HG02571 (cell line): Measurements from ENCODE around the gene GPHN.

Experiments
- ATAC-seq: cut with Tn5 transposase; IDR thresholded peaks from one replicate; pipeline ENCODE4 v1.9.1; 2021; ENCODE audit warnings: mild to moderate bottlenecking, moderate library complexity; ENCODE audit not compliant: unreplicated experiment

The GPHN gene

DNA sequence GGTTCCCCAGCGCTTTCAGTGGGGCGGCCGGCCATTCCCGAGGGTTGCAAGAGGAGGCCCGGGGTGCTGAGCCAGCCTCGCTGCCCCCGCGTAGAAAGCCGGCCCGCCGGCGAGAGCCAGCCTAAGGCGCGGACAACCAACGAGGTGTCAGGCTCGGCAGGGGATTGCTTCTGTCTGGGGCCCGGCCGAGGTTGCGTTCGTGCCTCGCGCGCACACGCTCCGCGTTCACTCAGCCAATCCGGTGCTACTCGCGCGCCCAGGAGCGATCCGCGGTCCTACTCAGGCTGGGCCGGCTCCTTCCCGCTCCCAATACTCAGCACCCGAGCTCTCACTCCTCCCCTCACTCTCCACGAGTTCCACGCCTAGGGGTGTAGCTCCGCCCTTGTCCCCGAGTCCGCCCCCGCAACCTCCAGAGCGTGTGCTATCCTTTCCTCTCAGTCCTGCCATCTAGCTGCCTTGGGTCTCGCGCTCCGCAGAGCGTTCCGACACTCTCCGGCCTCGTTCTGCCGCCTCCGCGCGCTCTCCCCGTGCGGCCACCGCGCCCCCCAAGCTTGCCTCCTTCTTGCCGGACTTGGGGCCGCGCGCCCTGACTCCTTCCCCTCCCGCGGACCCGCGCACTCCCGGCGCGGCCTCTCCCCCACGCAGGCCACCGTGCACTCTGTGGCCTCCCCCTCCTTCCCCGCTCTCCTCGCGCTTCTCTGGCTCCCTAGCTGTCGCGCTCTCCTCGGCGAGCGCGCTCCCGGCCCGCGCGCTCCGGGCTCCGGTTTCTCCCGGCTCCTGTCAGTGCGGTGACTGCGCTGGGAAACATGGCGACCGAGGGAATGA lies at the start of gene GPHN:
Gene GPHN (plus strand): TSS at position 426 of the 825 bp plus-strand sequence.
- ATAC-seq: peak; percentile 86

DNA sequence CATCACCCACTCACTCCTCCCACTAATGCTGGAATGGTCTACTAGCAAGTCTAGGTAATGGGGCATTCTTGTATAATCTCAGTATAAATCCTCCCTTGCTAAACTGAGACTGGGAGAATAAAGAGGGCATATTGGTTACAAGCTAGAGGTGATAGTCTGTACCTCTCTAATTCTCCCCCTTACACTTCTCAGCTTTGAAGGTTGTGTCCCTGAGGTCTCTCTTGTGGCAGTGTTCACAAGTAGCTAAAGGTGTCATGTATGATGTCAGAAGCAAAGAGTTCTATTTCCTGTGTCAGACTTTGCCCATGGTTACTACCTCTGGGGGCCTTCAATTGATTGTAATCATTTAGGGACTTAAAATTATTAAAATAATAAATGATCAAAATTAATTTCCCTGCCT lies 48.3 kb upstream of the GPHN start:
- no peak for ATAC-seq

DNA sequence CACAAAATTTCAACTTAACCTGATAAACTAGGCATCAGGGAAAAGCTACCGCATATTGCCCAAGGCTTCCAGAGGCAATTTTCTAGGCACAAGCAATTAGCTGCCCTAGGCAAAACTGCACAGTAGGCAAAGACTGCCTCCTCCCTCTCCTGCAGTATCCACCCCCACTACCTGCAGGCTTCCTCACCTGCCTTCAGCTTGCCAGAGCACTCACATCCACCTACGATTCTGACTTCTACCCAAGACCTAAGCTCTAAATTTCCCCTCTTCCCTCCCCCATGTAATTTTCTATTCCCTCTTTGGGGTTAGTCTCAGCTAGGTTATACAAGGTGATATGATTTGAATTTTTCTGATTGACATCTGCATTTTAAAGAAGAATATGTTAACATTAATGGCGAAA lies 43.7 kb upstream of the GPHN start:
- no peak for ATAC-seq

DNA sequence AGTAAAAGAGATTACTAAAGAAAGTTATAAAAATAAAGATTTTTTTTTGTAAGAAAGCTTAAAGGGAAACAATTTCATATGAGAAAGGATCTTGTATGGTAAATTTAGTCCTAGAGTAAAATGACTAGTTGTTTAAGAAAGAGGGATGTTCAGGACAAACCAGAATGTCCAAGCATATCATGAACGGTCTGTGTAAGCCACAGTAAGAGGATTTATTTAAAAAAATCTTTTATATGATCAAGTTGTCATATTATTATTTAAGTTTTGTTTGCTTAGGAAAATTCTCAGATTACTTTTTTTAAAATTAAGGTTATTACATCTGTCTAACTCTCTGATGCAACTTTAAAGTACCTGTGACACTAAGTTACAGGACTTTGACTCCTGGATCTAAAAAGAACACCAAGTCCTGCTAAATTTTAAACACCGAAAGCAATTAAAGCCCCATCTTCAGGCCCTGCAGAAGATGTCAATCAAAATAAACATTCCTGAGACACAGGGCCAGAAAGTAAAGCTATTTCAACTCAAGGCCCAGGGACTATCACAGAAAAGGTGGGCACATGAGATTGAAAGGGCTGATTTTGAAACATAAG lies 39.1 kb upstream of the GPHN start:
- no peak for ATAC-seq

DNA sequence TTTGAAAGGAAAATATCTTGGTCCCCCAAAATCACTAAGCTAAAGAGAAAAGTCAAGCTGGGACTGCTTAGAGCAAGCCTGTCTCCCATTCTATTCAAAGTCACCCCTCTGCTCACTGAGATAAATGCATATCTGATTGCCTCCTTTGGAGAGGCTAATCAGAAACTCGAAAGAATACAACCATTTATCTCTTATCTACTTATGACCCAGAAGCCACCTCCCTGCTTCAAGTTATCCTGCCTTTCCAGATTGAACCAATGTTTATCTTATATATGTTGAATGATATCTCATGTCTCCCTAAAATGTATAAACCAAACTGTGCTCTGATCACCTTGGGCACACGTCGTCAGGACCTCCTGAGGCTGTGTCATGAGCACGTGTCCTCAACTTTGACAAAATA lies 36.4 kb upstream of the GPHN start:
- no peak for ATAC-seq

DNA sequence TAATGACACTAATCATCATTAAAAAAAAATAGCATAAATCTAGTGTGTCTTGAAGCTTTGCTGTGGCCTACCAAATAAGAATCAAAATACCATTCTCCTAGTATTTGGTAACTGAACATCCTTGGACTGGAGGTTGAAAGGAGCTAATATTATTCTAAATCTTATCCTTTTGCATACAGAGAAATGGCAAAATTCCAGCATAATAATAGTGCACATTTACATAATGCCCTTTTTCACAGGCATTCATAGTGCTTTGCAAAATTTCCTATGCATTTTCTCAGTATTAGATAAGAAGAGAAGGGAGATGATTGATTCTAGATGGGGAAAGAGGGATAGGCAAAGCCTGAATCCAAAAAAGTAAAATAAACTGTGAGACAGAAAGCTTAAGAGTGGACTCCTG lies 35.7 kb upstream of the GPHN start:
- ATAC-seq: no peak

DNA sequence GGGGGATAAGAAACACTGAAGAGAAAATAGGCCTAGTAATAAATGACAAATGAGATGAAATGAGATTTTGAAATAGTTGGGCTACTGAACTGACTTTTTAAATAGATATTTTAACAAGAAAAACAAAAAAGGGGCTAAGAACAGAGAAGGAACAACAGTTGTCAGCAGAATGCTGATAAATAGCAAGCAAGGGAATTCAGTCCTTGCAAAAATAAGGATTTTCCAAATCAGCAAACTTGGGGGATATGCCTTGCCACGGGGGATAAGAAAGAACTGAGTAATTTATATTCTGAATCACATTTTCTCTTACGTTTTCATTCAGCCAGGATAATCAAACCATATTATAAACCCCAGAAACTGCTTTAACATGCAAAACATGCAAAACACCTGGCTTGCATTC lies 34.7 kb upstream of the GPHN start:
- ATAC-seq: no peak

DNA sequence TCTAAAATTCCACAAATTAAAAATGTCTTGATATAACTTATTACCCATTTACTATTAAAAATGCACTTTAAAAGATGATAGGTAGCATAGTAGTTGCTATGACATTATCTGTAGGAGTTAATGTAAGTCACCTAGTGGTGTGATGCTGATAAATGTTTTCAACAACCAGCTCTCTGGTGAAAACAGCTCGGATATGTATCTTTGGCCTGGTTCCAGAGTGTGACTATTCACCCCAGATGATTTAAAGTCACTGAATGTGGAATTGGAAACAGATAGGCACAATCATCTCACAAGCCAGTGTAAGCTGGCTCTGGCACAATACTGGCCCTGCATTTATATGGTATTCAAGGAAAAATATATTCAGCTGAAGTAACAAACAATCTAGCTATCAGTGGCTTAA lies 31.0 kb upstream of the GPHN start:
- no peak for ATAC-seq

DNA sequence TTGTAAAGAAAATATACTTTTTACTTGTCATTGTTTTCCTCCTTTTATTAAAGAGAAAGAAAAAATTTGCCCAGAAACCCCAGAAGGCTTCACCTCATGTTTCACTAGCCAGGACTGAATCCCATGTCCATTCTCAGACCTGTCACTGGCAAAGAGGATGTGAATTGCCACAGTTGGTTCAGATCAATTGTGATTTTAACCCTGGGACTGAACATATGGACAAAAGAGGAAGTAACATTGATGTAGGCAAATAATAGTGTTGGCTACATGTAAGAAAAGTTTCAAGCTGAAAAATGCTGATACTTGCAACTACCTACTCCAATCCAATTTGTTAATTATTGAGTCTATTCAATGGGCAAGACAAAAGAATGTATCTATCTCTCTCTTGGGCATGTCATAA lies 30.4 kb upstream of the GPHN start:
- no peak for ATAC-seq

DNA sequence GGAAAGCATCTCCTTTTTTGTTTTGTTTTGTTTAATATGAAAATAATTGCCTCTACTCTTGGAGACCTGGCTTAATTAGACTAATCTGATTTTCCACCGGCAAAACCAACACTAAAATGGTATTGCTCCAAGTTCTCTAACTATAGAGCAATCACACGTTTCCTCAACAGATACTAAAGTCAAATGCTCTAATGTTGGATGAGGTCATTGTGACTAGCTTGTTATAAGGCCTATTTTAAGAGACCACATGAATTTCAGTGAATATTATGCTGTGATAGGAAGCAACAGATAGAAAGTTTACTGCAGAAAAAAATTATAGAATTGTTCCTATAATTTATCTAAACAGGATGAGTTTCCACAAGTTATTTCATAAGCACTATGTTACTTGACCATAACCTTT lies 25.1 kb upstream of the GPHN start:
- no peak for ATAC-seq

DNA sequence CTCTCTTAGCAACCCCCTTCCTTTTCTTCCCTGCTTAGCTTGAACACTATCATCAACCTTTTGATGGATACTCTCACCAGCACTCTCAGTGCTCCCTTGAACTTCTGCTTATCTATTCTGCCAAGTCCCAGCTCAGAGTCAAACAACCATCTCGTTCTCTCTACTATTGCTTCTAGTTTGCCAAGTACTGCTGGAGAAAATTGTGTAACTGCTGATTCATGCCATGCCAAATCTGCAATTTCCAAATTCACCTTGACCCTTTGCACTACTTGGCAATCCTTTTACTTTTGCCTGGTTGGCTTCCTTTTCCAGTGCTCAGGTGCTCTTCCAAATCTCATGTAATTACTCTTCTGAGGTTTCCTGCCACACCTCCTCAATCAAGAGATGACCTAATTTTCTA lies 24.6 kb upstream of the GPHN start:
- no peak for ATAC-seq

DNA sequence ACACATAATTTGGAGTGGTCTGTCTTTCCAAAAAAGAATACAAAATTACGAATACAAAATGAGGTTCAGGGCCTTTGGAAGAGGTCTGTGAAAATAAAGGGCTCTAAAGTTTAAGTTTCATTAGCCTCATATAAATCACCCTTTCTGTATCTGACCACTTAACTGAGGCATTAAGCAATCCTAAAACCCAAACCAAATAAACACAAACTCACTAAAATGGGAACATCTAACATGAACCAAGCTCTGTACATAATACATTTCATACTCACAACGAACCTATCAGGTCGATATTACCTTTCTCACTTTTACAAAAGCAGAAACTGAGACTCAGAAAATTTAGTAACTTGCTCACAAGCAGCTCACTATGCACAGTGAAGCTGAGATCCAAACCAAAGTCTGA lies 22.9 kb upstream of the GPHN start:
- no peak for ATAC-seq

DNA sequence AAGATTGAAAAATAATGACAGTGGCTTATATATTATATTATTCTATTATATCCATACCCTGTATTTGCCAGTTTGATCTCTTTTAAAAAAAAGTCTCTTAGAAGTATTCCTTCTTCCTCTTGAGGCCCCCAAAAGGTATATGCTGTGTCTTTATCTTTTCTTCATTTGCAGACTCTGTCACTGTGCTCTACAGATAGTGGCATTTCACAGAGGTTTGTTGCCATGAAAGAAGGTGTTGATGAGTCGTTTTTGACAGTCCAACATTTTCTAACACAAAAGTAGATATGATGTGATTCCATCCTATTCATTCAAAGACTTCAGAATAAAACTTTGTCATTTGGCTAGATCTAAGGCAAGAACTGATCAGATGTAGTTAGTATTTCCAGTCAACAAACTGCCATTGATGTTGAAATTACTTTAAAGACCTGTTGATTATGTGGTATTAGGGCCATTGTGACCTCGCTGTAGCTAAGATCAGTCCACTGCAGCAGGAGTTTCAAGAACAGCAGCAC lies 22.0 kb upstream of the GPHN start, which contains the start of gene CCDC196:
Gene CCDC196 (plus strand): TSS at position 462 of the 512 bp plus-strand sequence. CDS start 132 bp downstream, outside the sequence.
- ATAC-seq: no peak

DNA sequence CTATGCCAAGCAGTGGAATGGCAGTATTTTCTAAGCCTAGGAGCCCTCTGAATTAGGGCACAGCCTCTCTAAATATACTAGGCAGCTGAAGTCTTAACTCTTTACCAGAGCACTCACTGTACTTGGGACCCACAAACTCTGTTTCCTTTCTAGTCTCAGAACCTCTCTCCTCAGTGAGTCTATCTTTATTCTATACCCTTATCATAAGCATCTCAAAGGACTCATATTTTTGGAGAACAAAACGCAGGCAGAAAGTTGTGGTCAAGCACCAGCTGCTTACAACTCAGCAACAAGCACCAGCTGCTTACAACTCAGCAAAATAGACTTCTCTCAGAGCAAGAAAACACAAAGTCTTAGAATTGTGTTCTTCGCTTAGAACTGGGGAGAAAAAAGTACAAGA lies 20.8 kb upstream of the GPHN start:
- ATAC-seq: no peak

DNA sequence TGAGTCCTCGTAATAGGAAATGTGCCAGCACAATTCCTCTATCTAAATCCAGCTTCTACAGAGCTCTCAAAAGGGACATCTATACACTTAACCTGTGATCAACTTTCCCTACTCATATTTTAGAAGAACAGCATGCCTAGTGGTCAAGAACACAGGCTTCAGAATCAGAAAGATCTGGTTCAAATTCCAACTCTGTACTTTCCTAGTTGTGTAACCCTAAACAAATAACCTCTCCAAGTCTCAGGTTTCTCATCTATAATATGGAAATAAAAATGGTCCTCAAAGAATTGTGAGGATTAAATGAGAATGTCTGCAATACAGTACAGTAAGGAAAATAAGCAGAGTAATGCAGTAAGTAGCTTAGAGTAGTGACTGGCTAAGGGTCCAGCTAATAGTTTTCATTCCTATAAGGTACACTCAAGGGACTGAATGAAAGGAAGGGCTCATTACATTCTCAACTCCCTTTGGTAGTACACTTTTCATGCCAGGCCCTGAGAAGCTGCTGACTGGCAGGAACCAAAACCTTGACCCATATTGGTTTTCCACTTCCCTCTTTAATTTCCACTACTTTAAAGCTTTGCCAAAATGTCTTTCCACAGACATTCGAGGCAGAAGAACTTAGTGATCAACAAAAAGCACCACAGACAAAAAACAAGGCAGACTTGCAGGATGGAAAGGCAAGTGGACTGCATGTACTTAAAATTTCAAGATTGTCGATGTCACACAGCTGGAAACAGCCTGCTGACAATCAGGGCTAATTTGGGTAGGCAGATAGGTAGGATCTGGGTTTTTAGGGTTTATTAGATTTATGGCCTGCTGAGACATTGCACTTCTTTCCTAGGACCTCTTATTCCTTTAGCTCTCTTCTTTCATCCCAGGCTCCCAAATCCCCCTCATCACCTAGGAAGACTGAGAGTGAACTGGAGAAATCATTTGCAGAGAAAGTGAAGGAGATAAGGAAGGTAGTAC lies 17.5 kb upstream of the GPHN start:
- no peak for ATAC-seq

DNA sequence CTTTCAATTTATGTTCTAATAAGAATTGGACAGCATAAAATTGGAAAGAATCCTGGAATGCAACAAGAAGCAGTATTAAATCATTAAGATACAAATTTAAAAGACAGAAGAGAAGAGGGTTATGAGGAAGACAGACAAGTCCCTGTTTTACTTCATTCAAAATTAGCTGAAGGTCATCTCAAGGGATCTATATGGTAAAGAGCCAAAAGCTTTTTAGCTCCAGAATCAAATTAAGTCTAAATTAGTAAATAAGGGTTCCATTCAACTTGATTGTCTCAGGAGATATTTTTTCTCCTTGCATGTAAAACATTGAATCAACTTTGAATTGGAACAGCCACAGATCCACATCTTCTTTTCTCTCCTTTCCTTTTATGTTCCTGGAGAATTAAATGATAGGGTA lies 14.2 kb upstream of the GPHN start:
- no peak for ATAC-seq

DNA sequence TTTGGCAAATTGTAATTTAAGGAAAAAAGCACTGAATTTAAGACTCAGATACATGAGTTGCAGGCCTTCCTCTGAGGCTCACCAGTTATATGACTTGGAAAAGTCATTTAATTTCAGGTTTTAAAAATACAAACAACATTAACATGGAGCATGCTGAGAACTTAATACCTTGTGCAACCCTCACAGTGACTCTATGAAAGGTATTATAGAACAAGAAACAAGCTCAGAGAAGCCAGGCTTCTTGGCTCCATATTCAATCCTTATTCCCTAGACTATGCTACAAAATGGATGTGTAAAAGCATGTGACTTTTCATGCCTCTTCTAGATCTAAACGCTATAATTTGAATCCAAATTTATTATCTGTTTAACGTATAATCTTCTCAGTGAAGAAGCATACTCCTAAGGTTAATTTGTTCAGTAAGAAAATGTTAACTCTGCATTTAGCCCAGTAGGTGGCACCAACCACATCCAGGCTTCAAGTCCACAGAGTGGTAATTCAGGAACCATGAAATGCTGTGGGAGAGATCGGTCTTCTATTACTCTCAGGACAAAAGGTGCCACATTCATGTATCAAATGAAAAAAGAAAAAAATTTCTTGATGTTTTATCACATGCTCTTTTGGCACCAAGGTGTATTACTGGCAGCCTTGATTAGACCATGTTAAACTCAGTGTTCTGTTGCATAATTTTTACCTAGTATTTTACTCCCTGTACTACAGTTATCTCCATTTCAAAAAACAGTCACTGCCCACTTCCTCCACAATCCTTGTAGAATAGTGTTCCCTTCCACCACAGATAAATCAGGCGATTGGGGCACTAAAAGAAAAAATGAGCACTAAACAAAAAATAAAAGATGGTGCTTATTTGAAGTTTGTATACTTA lies 12.5 kb upstream of the GPHN start:
- ATAC-seq: no peak

DNA sequence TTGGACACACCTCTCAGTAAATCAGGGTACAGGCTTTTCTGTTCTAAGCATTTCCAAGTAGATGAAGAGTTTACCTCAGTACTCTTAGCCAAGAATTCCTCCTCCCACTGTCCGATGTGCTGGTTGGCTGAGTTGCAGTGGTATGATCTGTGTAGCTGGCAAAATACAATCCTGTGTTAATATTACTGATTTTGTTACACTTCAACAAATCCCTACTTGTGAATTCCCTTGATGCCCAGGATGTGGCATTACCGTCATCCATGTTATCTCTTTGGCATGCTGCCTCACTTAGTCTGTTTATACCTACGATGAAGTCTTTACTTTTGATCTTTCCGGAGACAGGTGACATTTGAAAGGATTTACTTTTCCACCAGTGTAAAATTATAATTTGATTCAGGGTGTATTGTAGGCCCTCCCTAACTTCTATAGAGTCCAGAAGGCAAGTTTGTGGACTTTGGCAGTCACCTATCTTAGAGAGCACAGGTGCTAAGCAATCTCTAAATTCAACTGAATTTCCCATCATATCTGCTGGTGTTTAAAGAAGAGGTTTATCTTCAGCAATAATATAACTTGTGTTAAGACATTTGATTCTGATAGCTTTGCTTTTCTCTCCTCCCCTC lies 11.6 kb upstream of the GPHN start:
- no peak for ATAC-seq

DNA sequence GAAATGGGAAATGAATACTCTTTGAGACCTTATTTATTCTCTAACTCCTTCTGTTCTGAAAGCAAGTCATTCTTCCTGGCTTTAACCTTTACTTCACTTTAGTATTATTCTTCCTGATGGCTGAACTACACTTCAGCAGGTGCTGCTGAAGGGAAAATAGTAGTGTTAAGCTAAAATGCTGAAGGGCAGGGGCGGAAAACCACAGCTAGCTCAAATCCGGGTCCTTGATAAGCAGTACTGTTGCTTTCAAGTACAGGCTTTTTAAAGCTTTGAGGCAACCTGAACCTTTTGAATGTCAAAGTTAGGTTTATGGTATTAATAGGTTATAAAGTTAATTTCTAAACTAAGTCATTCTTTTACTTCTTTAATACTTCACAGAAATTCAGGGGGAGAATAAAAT lies 11.0 kb upstream of the GPHN start:
- ATAC-seq: no peak

DNA sequence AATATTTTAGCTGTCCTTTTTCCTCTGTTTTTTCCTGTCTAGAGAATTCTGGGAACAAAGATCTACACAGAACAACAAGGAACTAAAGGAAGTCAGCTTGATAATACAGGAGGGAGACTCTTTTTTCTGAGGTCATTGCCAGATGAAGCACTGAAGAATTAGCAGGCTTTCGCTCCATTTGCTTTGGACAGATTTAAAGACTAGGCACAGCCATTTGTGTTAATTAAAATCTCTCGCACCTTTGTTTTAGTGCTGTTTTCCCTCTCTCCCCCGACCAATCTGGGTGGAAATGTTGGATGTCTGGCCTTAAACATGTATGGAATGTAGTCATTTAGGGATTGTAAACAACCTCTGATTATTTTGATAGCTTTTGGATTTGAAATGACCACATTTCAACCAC lies 9.6 kb upstream of the GPHN start:
- ATAC-seq: no peak
